WTC11 (cell line): Measurements from ENCODE around the gene FMOD. TPM values are rescaled to one million over a fixed set of nuclear protein-coding genes. Genes with fewer than 3 reads are reported as not detected.

ENCODE experiments used
- ATAC-seq: fragments of 200-7000 bp; cut with Tn5 transposase; 2 replicates; pipeline ENCODE4 v1.10.0; 2021; ENCODE audit warnings: mild to moderate bottlenecking, moderate library complexity
- CTCF ChIA-PET: fragments of 300-600 bp; sonication (Branson Sonifier 250); formaldehyde crosslinking; loops from one replicate; lab custom pipeline; 2021; ENCODE audit warnings: antibody characterized with exemption; lab: Charles Lee
- POLR2A ChIA-PET: fragments of 350-600 bp; sonication (Branson Sonifier 250); formaldehyde crosslinking; loops from one replicate; lab custom pipeline; 2021; ENCODE audit warnings: antibody characterized with exemption; lab: Charles Lee
- DNase-seq: peaks from one replicate; pipeline ENCODE4 v3.0.0; 2021; ENCODE audit warnings: low spot score
- H3K27ac Mint-ChIP-seq: 2 replicates; pipeline ENCODE4 v1.8.0; 2021; ENCODE audit warnings: mixed read lengths
- H3K27me3 Mint-ChIP-seq: 2 replicates; pipeline ENCODE4 v1.8.0; 2021; ENCODE audit warnings: low read depth, mild to moderate bottlenecking, moderate library complexity, mixed read lengths
- H3K36me3 Mint-ChIP-seq: 2 replicates; pipeline ENCODE4 v1.8.0; 2021; ENCODE audit warnings: mixed read lengths
- H3K4me1 Mint-ChIP-seq: 2 replicates; pipeline ENCODE4 v1.8.0; 2022; ENCODE audit warnings: mixed read lengths
- H3K4me3 Mint-ChIP-seq: 2 replicates; pipeline ENCODE4 v1.8.0; 2021; ENCODE audit warnings: mild to moderate bottlenecking, moderate library complexity, mixed read lengths
- H3K9me3 Mint-ChIP-seq: 2 replicates; pipeline ENCODE4 v1.8.0; 2021; ENCODE audit warnings: mixed read lengths
- ETV6 ChIP-seq: sonication (generic); formaldehyde crosslinking; IDR thresholded peaks from 2 replicates; pipeline ENCODE4 v1.8.1; 2022; ENCODE audit warnings: mild to moderate bottlenecking, missing genetic modification reagents
- FOXJ3 ChIP-seq: sonication (generic); formaldehyde crosslinking; IDR thresholded peaks from 2 replicates; pipeline ENCODE4 v1.9.0; 2021; ENCODE audit warnings: missing genetic modification reagents, mild to moderate bottlenecking, borderline replicate concordance
- GABPB1 ChIP-seq: sonication (generic); formaldehyde crosslinking; IDR thresholded peaks from 2 replicates; pipeline ENCODE4 v1.8.1; 2023; ENCODE audit warnings: mild to moderate bottlenecking, missing genetic modification reagents
- GRHL2 ChIP-seq: fragments of 250-450 bp; sonication (Bioruptor Pico); IDR thresholded peaks from 2 replicates; pipeline ENCODE4 v1.8.0; 2022; ENCODE audit warnings: mild to moderate bottlenecking, moderate library complexity; ENCODE audit not compliant: insufficient replicate concordance, severe bottlenecking
- JAZF1 ChIP-seq: fragments of 250-450 bp; sonication (Bioruptor Pico); IDR thresholded peaks from 2 replicates; pipeline ENCODE4 v1.9.0; 2021; ENCODE audit warnings: moderate library complexity, mild to moderate bottlenecking, inconsistent platforms
- KAT7 ChIP-seq: sonication (generic); formaldehyde crosslinking; IDR thresholded peaks from 2 replicates; pipeline ENCODE4 v1.8.1; 2023; ENCODE audit warnings: missing genetic modification reagents, mild to moderate bottlenecking, borderline replicate concordance
- MXD4 ChIP-seq: fragments of 250-450 bp; sonication (Bioruptor Pico); IDR thresholded peaks from 2 replicates; pipeline ENCODE4 v1.8.0; 2021; ENCODE audit warnings: mild to moderate bottlenecking, moderate library complexity, borderline replicate concordance
- NR1H2 ChIP-seq: sonication (generic); formaldehyde crosslinking; IDR thresholded peaks from 2 replicates; pipeline ENCODE4 v1.9.0; 2021; ENCODE audit warnings: mild to moderate bottlenecking, moderate library complexity, missing genetic modification reagents
- SP1 ChIP-seq: sonication (generic); formaldehyde crosslinking; conservative IDR thresholded peaks from 2 replicates; pipeline ENCODE4 v1.8.1; 2022; ENCODE audit warnings: missing genetic modification reagents
- TEAD4 ChIP-seq: sonication (generic); formaldehyde crosslinking; IDR thresholded peaks from 2 replicates; pipeline ENCODE4 v1.8.0; 2022; ENCODE audit warnings: mild to moderate bottlenecking, missing genetic modification reagents
- ZBTB21 ChIP-seq: sonication (generic); formaldehyde crosslinking; IDR thresholded peaks from 2 replicates; pipeline ENCODE4 v1.8.1; 2023; ENCODE audit warnings: mild to moderate bottlenecking, missing genetic modification reagents, borderline replicate concordance
- total RNA-seq: library from RNA; stranded (reverse); gene quantifications from 3 replicates; pipeline ENCODE4 v1.2.3, GENCODE V29; 2021
- TF ChIP-seq, protein P1 (sequence below): sonication (generic); formaldehyde crosslinking; IDR thresholded peaks from 2 replicates; pipeline ENCODE4 v1.8.1; 2022; ENCODE audit warnings: low read depth, mild to moderate bottlenecking, moderate library complexity, missing genetic modification reagents, borderline replicate concordance
- TF ChIP-seq, protein P2 (sequence below): sonication (generic); formaldehyde crosslinking; IDR thresholded peaks from 2 replicates; pipeline ENCODE4 v1.8.1; 2023; ENCODE audit warnings: mild to moderate bottlenecking, missing genetic modification reagents, moderate library complexity
- TF ChIP-seq, protein P3 (sequence below): sonication (generic); formaldehyde crosslinking; IDR thresholded peaks from 2 replicates; pipeline ENCODE4 v1.8.1; 2023; ENCODE audit warnings: mild to moderate bottlenecking, missing genetic modification reagents, moderate library complexity
- TF ChIP-seq, protein P4 (sequence below): fragments of 200-600 bp; IDR thresholded peaks from 2 replicates; pipeline ENCODE4 v1.8.0; 2022; ENCODE audit warnings: antibody characterized with exemption
- TF ChIP-seq, protein P5 (sequence below): fragments of 250-450 bp; sonication (Bioruptor Pico); IDR thresholded peaks from 2 replicates; pipeline ENCODE4 v1.9.0; 2021; ENCODE audit warnings: moderate library complexity, mild to moderate bottlenecking, inconsistent platforms, borderline replicate concordance

FMOD gene
- total RNA-seq, 1 experiment from 2014 or later = 0.79 TPM

DNA sequence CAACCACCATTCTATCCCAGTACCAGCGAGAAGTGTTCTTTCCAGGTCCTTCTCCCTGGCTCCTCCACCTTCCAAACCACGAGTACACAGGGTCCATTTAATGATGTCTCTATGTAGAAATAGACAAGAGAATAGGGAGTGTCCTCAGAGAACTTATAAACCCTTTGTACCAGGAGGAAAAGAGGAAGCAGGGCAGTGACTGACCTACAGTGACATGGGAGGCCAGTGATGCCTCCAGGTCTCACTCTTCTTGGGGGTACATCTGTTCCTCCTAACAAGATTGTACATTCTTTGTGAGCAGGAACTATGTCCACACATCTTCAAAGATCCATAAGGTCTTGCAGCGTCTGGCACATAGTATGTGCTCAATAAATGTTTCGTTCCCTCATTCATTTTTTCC lies 18.7 kb upstream of the FMOD start (continued):
- TF ChIP-seq MXD4 (CRISPR knock-in tag) (no peak), FOXJ3 (no peak), KAT7 (CRISPR knock-in tag) (no peak), SP1 (no peak), TEAD4 (CRISPR knock-in tag) (no peak)
- TF ChIP-seq, protein P1, sequence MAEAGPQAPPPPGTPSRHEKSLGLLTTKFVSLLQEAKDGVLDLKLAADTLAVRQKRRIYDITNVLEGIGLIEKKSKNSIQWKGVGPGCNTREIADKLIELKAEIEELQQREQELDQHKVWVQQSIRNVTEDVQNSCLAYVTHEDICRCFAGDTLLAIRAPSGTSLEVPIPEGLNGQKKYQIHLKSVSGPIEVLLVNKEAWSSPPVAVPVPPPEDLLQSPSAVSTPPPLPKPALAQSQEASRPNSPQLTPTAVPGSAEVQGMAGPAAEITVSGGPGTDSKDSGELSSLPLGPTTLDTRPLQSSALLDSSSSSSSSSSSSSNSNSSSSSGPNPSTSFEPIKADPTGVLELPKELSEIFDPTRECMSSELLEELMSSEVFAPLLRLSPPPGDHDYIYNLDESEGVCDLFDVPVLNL (CRISPR knock-in tag) = no peak

DNA sequence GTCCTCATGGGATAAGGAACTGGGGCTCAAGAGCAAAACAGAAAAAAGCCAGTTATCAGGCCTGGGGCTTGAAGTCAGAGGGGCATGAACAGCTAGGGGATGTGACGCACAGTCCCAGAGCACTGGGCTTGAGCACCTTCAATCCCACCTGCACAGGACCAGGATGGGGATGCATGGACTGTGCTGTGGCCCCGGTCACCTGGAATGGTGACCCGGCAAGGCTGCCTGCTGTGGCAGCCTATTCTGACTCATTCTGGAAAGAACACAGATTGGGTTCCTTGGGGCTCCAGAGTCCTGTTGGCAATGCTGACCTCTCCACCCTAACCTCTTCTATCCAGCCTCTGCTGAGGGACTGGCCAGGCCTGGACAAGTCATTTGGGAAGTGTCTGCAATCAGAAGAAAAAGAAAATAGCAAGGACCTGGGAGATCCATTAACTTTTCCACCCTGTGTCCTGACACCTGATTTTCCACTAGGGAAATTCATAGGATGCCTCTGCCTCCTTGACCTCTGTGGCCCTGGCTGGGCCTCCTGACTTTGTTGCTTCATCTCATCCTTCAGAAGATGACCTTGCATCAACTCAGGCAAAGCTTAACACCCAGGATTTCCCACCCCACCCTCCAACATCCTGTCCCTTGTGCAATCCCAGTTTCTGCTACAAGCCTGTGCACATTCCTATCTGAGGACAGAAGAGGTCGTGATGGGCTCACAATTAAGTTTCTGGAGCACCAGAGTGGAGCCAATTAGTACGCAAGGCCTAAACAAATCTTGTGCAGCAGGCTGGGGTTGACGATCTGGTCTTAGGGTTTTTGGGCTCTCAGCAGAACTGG lies 17.9 kb upstream of the FMOD start:
- DNase-seq (no peak), ATAC-seq (no peak)
- Mint-ChIP-seq H3K27me3 (peaks cover 8% of the 10 kb centered on the region), H3K4me3 (no peak overlapping the region), H3K9me3 (no peaks in the 10 kb centered on the region), H3K4me1 (no peaks in the 10 kb centered on the region), H3K36me3 (no peaks in the 10 kb centered on the region), H3K27ac (no peak overlapping the region)
- ChIA-PET POLR2A (interaction anchor here (0.5 kb wide), 1 partner anchor 304 kb away, joined by 3 read pairs; no protein-coding TSS in a partner anchor), CTCF (interaction anchor here (1.5 kb wide), 1 partner anchor 26 kb away, joined by 6 read pairs; no protein-coding TSS in a partner anchor)
- TF ChIP-seq, protein P2, sequence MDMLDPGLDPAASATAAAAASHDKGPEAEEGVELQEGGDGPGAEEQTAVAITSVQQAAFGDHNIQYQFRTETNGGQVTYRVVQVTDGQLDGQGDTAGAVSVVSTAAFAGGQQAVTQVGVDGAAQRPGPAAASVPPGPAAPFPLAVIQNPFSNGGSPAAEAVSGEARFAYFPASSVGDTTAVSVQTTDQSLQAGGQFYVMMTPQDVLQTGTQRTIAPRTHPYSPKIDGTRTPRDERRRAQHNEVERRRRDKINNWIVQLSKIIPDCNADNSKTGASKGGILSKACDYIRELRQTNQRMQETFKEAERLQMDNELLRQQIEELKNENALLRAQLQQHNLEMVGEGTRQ (CRISPR knock-in tag) = no peak
- no peak for TF ChIP-seq NR1H2 (CRISPR knock-in tag)
- no peak for TF ChIP-seq ZBTB21 (CRISPR knock-in tag)

DNA sequence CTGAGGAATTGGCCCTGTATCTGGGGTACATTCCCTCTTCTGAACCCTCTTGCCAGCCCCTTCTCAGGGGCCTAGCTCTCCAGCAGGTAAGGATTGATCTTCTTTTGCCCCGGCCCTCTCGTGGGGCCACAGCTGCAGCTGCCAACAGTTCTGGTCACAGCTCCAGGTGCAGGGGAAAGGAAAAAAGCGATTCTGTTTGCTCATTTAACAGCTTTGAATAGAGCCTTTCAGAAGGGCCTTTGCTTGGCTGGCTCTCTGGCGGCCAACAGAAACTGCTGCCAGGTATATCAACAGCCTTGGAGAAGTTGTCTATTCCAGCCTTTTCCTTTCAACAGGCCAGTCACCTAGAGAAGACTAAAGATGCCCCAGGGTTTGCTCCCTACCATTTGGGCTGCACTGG lies 16.1 kb upstream of the FMOD start:
- POLR2A ChIA-PET = no interaction called here
- peaks cover 8% of the 10 kb centered on the region for H3K27me3 Mint-ChIP-seq
- TF ChIP-seq, protein P3, sequence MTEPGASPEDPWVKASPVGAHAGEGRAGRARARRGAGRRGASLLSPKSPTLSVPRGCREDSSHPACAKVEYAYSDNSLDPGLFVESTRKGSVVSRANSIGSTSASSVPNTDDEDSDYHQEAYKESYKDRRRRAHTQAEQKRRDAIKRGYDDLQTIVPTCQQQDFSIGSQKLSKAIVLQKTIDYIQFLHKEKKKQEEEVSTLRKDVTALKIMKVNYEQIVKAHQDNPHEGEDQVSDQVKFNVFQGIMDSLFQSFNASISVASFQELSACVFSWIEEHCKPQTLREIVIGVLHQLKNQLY (CRISPR knock-in tag) = no peak
- TF ChIP-seq SP1 = no peak
- TF ChIP-seq ETV6 (CRISPR knock-in tag) = no peak
- TF ChIP-seq GRHL2 = no peak
- no peak for TF ChIP-seq JAZF1 (CRISPR knock-in tag)
- TF ChIP-seq, protein P4, sequence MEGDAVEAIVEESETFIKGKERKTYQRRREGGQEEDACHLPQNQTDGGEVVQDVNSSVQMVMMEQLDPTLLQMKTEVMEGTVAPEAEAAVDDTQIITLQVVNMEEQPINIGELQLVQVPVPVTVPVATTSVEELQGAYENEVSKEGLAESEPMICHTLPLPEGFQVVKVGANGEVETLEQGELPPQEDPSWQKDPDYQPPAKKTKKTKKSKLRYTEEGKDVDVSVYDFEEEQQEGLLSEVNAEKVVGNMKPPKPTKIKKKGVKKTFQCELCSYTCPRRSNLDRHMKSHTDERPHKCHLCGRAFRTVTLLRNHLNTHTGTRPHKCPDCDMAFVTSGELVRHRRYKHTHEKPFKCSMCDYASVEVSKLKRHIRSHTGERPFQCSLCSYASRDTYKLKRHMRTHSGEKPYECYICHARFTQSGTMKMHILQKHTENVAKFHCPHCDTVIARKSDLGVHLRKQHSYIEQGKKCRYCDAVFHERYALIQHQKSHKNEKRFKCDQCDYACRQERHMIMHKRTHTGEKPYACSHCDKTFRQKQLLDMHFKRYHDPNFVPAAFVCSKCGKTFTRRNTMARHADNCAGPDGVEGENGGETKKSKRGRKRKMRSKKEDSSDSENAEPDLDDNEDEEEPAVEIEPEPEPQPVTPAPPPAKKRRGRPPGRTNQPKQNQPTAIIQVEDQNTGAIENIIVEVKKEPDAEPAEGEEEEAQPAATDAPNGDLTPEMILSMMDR = no peak
- no peak for TF ChIP-seq GABPB1 (CRISPR knock-in tag)
- no peaks in the 10 kb centered on the region for H3K36me3 Mint-ChIP-seq
- DNase-seq (no peak), ATAC-seq (no peak)
- H3K4me1 Mint-ChIP-seq = no peaks in the 10 kb centered on the region
- H3K27ac Mint-ChIP-seq = no peak overlapping the region
- no peaks in the 10 kb centered on the region for H3K9me3 Mint-ChIP-seq
- H3K4me3 Mint-ChIP-seq = no peak overlapping the region
- CTCF ChIA-PET = no interaction called here

DNA sequence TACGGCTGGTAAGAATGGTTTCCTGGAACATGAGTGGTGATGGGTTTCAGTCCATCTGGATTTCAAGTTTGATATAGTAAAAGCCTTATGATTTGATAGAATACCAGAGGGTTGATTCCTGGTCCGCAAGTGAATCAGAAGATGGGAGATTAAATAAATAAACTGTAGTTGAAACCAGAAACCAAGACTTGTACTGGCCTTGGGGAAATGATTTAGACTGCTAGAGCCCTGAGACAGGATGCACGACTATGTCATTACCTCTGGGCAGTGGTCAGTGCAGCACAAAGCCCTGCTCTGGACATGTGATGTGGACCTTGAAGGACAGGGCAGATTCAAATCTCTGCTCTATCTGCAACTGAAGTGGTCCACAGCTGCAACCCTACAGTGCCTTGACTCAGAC lies 15.6 kb upstream of the FMOD start:
- DNase-seq (no peak), ATAC-seq (no peak)
- TF ChIP-seq, protein P2 (CRISPR knock-in tag) = no peak
- TF ChIP-seq, protein P5, sequence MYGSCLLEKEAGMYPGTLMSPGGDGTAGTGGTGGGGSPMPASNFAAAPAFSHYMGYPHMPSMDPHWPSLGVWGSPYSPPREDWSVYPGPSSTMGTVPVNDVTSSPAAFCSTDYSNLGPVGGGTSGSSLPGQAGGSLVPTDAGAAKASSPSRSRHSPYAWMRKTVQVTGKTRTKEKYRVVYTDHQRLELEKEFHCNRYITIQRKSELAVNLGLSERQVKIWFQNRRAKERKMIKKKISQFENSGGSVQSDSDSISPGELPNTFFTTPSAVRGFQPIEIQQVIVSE (CRISPR knock-in tag) = no peak
- Mint-ChIP-seq H3K9me3 (no peaks in the 10 kb centered on the region), H3K4me1 (peaks cover 3% of the 10 kb centered on the region; the same call in 1 of the 2 replicates), H3K4me3 (no peak overlapping the region), H3K36me3 (no peaks in the 10 kb centered on the region), H3K27ac (no peak overlapping the region), H3K27me3 (peaks cover 9% of the 10 kb centered on the region)
- POLR2A ChIA-PET = no interaction called here
- CTCF ChIA-PET = interaction anchor here (1.0 kb wide), 1 partner anchor 93 kb away, joined by 4 read pairs; no protein-coding TSS in a partner anchor
